K562 treated with DMSO at 1 percent for 48 hours (cell line): ENCODE measurements around the gene ANKRD28. TPM values are rescaled to one million over a fixed set of nuclear protein-coding genes. Genes with fewer than 3 reads are reported as not detected.

Experiments used
- total RNA-seq: library from RNA; unstranded; fragments of 300-600 nt; gene quantifications from 2 replicates; pipeline ENCODE4 v1.2.3, GENCODE V29; 2022; ENCODE audit warnings: low replicate concordance; ENCODE audit errors: extremely low read depth

ANKRD28 gene
- total RNA-seq: not detected in 2 replicates

GRCh38 chr3:15797642-15798303 is at the start of gene ANKRD28:
TSS of gene ANKRD28 (minus strand) at chr3:15797979. CDS start at chr3:15796521, 1,458 bp downstream.

Other genes with a start within 250 kb of the ANKRD28 start
- gene HACL1, start 196.4 kb downstream of the ANKRD28 start, total RNA-seq: not detected in 2 replicates
- gene BTD, start 196.2 kb downstream of the ANKRD28 start, total RNA-seq: not detected in 2 replicates